Epithelial cell of proximal tubule (primary cell): ENCODE results near the gene ZFP30. TPM values are rescaled to one million over a fixed set of nuclear protein-coding genes. Genes with fewer than 3 reads are reported as not detected.
A peak's percentile ranks its signal among the peaks of the same experiment; 100 is the strongest.

Experiments
- DNase-seq: peaks from one replicate; pipeline ENCODE4 v3.0.0-alpha.2; 2011; ENCODE audit warnings: low read depth
- H3K4me3 ChIP-seq: 2 replicates; pipeline ENCODE4 v1.5.1; 2011; ENCODE audit warnings: low read depth, mild to moderate bottlenecking, low read length
- total RNA-seq: library from RNA; depleted of rRNA; stranded (reverse); fragments of >200 nt; gene quantifications from 2 replicates; pipeline ENCODE4 v1.2.3, GENCODE V29; 2015
- TF ChIP-seq, protein P1 (sequence below): conservative IDR thresholded peaks from 2 replicates; pipeline ENCODE4 v1.5.1; 2012; ENCODE audit warnings: low read depth, mild to moderate bottlenecking, low read length

The ZFP30 gene
- total RNA-seq, 1 donor from 2014 or later: 4.6 TPM

DNA sequence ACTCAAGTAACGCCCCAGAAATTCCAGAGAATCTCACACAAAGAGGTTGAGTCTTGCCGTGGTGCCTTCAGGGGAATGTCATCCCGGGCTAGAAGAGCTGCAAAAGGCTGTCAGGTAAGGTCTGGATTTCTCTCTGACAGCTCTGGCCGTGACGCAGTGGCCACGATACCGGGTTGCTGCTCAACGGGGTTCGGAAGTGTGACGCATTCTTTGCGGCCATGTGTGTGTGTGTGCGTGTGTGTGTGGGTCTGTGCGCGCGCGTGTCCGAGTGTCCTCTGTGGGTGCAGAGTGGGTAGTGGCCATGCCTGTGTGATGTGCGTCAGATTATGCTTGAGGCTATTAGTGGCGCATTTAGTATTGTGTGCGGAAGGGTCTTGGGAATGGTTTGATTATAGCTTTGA is 60.3 kb downstream of the ZFP30 start:
- TF ChIP-seq, protein P1, sequence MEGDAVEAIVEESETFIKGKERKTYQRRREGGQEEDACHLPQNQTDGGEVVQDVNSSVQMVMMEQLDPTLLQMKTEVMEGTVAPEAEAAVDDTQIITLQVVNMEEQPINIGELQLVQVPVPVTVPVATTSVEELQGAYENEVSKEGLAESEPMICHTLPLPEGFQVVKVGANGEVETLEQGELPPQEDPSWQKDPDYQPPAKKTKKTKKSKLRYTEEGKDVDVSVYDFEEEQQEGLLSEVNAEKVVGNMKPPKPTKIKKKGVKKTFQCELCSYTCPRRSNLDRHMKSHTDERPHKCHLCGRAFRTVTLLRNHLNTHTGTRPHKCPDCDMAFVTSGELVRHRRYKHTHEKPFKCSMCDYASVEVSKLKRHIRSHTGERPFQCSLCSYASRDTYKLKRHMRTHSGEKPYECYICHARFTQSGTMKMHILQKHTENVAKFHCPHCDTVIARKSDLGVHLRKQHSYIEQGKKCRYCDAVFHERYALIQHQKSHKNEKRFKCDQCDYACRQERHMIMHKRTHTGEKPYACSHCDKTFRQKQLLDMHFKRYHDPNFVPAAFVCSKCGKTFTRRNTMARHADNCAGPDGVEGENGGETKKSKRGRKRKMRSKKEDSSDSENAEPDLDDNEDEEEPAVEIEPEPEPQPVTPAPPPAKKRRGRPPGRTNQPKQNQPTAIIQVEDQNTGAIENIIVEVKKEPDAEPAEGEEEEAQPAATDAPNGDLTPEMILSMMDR: no peak
- peak overlapping the region; percentile 73 for H3K4me3 ChIP-seq
- DNase-seq: peak; percentile 6

DNA sequence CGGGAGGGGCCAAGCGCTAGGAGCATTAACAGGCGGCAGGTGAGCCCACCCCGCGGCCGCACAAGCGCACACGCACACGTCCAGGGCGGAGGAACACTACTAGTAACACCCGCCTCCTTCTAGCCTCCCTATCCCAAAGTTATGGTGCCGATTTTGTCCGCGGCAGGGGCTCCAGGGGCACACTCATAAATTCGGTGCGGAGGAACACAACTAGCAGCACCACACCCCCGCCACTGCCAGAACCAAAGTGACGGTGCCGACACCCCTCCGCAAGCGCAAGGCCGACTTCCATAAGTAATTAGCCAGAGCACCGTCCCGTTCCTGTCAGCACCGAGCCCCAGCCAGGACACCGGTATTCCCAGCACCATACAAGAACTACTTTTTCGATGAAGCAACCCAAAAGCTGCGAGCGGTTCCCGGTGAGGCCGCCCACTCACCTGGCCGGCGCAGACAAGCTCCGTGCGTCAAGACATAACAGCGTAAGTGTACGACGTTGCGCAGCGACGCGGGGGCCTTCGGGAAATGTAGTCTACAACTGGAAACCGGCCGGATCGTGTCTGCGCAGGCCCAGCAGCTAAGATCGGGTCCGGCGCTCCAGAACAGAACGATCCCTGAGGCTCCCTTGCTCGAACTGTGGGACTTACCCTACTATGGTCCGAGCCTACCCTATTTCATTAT is 60.8 kb downstream of the ZFP30 start, which contains the start of the genes ZNF540 and ZNF571:
Gene ZNF540, plus strand, starts transcription at position 573 of the 678 bp plus-strand sequence. CDS start 3,572 bp downstream, outside the sequence.
Gene ZNF571, minus strand, starts transcription at position 489 of the 678 bp plus-strand sequence. CDS start 8,116 bp downstream, outside the sequence.
- DNase-seq: peak; percentile 75
- H3K4me3 ChIP-seq: peak within 1 kb of the TSS; percentile 73
- TF ChIP-seq, protein P1: no peak

DNA sequence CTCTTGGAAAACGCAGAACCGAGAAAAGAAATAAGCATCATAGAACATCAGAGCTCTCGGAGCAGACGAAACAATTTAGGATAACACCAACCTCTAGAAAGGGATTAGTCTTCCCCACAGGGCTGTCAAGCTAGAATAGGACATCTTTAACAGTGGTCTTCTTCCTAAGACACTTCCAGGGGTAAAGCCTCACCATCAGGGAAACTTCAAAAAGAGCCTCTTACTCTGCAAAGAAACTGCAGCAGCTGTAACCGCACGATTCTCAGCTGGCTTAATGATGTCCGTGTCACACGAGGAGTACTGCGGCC is 61.3 kb downstream of the ZFP30 start:
- DNase-seq: peak; percentile 13
- TF ChIP-seq, protein P1: no peak
- H3K4me3 ChIP-seq: peak overlapping the region; percentile 73

DNA sequence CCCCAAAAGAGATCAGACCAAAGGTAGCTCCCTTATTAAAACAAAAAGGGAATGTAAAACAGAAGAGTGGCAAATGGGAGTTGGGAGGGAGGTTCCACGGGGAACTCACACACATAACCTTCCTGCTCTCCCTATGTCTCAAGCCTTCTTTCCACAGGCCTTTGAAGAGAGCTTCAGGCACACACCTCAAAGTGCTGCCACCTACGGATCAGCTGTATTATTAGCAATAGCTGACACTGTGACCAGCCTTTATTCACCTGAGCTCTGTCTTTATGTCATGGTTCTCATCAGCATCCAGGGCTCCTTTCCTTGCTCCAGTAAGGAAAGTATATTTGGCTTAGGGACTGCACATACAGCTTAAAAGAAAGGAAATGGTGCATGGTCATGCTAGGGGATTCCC is 71.9 kb downstream of the ZFP30 start:
- no peak for DNase-seq
- TF ChIP-seq, protein P1: no peak
- H3K4me3 ChIP-seq: no peak overlapping the region

DNA sequence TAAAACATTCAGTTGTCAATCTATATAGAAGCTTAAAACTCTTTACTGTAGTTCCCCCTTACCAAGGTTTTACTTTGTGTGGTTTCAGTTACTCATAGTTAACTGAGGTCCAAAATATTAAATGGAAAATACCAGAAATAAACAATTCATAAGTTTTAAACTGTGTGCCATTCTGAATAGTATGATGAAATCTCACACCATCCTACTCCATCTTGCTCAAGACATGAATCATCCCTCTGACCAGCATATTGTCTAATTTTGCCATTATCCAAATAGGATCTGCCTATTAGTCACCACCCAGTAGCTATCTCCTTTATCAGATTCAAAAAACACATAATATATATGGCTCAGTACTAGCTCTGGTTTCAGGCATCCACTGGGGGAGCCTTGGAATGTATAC is 83.1 kb downstream of the ZFP30 start:
- TF ChIP-seq, protein P1: no peak
- no peak for DNase-seq
- no peak overlapping the region for H3K4me3 ChIP-seq

DNA sequence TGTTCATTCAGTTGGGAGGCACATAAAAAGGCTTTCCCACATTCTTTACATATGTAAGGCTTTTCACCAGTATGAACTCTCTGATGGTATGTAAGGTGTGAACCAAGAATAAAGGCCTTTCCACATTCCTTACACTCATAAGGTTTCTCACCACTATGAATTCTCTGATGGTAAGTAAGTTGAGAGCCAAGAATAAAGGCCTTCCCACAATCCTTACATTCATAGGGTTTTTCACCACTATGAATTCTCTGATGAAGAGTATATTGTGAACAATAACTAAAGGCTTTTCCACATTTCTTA is 89.9 kb downstream of the ZFP30 start:
- no peak for DNase-seq
- TF ChIP-seq, protein P1: no peak
- H3K4me3 ChIP-seq: no peak overlapping the region
